Prostate gland (tissue), 2 donors: ENCODE results near the gene SYDE1. TPM values are rescaled to one million over a fixed set of nuclear protein-coding genes. Genes with fewer than 3 reads are reported as not detected.

ENCODE experiments used
- DNase-seq: peaks from one replicate; pipeline ENCODE4 v3.0.0-alpha.2; 2019; ENCODE audit warnings: low spot score
- H3K27ac ChIP-seq, 2 donors: fragments of 200-600 bp; sonication (generic); 2 replicates each; pipeline ENCODE4 v1.5.1; 2017 to 2019
- H3K27me3 ChIP-seq: fragments of 200-600 bp; sonication (generic); replicated peaks from 2 replicates; pipeline ENCODE4 v1.5.1; 2019; ENCODE audit not compliant: insufficient read depth
- H3K36me3 ChIP-seq, 2 donors: fragments of 200-600 bp; sonication (generic); 1 replicate in 1 of 2; 2 replicates in 1 of 2; pipeline versions ENCODE4 v1.5.1 to v1.8.1; 2017 to 2019
- H3K4me1 ChIP-seq: fragments of 200-600 bp; sonication (generic); replicated peaks from 2 replicates; pipeline ENCODE4 v1.5.1; 2019
- H3K4me3 ChIP-seq, 2 donors: fragments of 200-600 bp; sonication (generic); 2 replicates each; pipeline ENCODE4 v1.5.1; 2017 to 2019
- H3K9me3 ChIP-seq: fragments of 200-600 bp; sonication (generic); 2 replicates; pipeline ENCODE4 v1.5.1; 2017
- POLR2A ChIP-seq: fragments of 450-650 bp; IDR thresholded peaks from one replicate; pipeline ENCODE4 v1.6.1; 2016; ENCODE audit warnings: antibody characterized with exemption, mild to moderate bottlenecking
- POLR2AphosphoS5 ChIP-seq: sonication (generic); formaldehyde crosslinking; IDR thresholded peaks from one replicate; pipeline ENCODE4 v1.6.1; 2017; ENCODE audit warnings: antibody characterized with exemption
- WGBS: methylation state at CpG from one replicate; pipeline ENCODE4 v1.1.5; 2018; 5-methylcytosine and 5-hydroxymethylcytosine counted together
- intact Hi-C: fragments of 100-400 bp; cut with DNase I; formaldehyde crosslinking; loops from one replicate; pipeline ENCODE4 v1.14.2; 2022
- total RNA-seq, 2 donors: library from RNA; depleted of rRNA; stranded (reverse); fragments of >200 nt; gene quantifications; one replicate each; pipeline ENCODE4 v1.1.0, GENCODE V29; 2016
- TF ChIP-seq, protein P1 (sequence below), 4 experiments: fragments of 200-600 bp in 2 of 4; fragments of 450-650 bp in 2 of 4; sonication (generic) in 2 of 4; IDR thresholded peaks; 1 replicate in 3 of 4; 2 replicates in 1 of 4; pipeline ENCODE4 v1.5.1; 2016 to 2019; ENCODE audit warnings: antibody characterized with exemption in 4 of 4, mild to moderate bottlenecking in 2 of 4, moderate library complexity in 2 of 4

Gene SYDE1
- total RNA-seq, 2 donors from 2014 or later: 12.2 to 30.4 TPM

DNA sequence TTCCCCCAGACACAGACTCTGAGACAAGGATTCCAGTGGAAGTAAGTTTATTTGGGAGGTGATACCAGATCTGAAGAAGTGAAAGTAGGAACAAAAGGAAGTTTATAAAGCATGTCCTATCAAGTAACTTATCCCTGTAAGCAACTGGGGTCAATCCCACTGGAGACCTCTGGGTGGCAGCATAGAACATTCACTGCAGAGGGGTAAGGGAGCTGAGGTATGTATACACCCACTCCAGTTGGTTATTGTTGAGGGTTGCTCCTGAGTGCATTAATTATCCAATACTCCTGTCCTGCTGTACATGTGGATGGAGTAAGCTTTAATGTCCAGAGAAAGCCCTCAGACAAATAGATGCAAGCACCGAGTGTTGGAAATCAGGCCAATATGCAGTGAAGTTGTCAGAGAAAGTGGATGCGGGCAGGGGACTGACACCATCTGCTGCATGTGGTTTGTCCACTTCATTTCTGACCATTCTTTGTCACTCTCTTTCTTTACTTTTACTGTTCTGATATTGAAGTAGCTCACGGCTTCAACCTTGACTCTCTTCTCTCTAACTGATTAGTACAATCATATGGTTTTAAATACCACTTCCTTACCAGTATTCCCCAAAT lies 46.9 kb downstream of the SYDE1 start:
- 99% methylated on average over 3 of the region's 3 CpGs for WGBS
- no peak for DNase-seq
- Histone ChIP-seq H3K27me3 (no peaks in the 10 kb centered on the region), H3K27ac (no peak overlapping the region), H3K4me1 (no peaks in the 10 kb centered on the region), H3K9me3 (no peaks in the 10 kb centered on the region), H3K36me3 (no peaks in the 10 kb centered on the region), H3K4me3 (no peak overlapping the region)
- TF ChIP-seq POLR2A: no peak
- TF ChIP-seq POLR2AphosphoS5: no peak
- TF ChIP-seq, protein P1, sequence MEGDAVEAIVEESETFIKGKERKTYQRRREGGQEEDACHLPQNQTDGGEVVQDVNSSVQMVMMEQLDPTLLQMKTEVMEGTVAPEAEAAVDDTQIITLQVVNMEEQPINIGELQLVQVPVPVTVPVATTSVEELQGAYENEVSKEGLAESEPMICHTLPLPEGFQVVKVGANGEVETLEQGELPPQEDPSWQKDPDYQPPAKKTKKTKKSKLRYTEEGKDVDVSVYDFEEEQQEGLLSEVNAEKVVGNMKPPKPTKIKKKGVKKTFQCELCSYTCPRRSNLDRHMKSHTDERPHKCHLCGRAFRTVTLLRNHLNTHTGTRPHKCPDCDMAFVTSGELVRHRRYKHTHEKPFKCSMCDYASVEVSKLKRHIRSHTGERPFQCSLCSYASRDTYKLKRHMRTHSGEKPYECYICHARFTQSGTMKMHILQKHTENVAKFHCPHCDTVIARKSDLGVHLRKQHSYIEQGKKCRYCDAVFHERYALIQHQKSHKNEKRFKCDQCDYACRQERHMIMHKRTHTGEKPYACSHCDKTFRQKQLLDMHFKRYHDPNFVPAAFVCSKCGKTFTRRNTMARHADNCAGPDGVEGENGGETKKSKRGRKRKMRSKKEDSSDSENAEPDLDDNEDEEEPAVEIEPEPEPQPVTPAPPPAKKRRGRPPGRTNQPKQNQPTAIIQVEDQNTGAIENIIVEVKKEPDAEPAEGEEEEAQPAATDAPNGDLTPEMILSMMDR (IDR thresholded peaks at IDR 0.05): peak in 2 of 4 experiments; percentile 13 to 34
- intact Hi-C loops: no loop called here

DNA sequence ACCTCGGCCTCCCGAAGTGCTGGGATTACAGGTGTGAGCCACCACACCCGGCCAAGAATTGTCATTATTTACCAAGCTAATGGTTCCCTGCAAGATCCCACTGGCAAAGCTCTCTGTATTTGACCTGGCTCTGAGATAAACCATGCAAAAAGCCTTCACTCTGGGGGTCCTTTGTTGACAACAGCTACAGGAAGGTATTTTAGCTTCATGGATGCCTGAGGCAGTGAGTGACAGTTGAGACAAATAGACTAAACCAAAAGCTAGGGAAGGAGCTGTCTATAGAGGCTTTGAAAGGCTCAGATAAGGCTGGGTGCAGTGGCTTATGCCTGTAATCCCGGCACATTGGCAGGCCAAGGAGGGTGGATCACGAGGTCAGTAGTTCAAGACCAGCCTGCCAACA lies 48.1 kb downstream of the SYDE1 start:
- Histone ChIP-seq H3K4me3 (no peak overlapping the region), H3K27ac (no peak overlapping the region), H3K9me3 (no peaks in the 10 kb centered on the region), H3K4me1 (no peaks in the 10 kb centered on the region), H3K36me3 (no peaks in the 10 kb centered on the region), H3K27me3 (no peaks in the 10 kb centered on the region)
- DNase-seq: no peak
- 92% methylated on average over 5 of the region's 5 CpGs for WGBS
- TF ChIP-seq POLR2AphosphoS5 (no peak), POLR2A (no peak)
- TF ChIP-seq, protein P1 (IDR thresholded peaks at IDR 0.05): no peak
- intact Hi-C loops: no loop called here

- 93% methylated on average over 4 of the region's 4 CpGs for WGBS
- H3K36me3 ChIP-seq: no peaks in the 10 kb centered on the region
- no peak for DNase-seq
- H3K4me3 ChIP-seq: no peak overlapping the region
- TF ChIP-seq POLR2A (no peak), POLR2AphosphoS5 (no peak)
- TF ChIP-seq, protein P1 (IDR thresholded peaks at IDR 0.05): no peak
- intact Hi-C loops: no loop called here
- no peaks in the 10 kb centered on the region for H3K9me3 ChIP-seq
- H3K27me3 ChIP-seq: no peaks in the 10 kb centered on the region
- H3K27ac ChIP-seq: no peak overlapping the region
- H3K4me1 ChIP-seq: no peaks in the 10 kb centered on the region
These were observed 49.2 kb downstream of the SYDE1 start for GRCh38 chr19:15156391-15156790.

- Histone ChIP-seq H3K4me1 (no peaks in the 10 kb centered on the region), H3K4me3 (no peak overlapping the region), H3K27me3 (no peaks in the 10 kb centered on the region), H3K27ac (no peak overlapping the region), H3K36me3 (no peaks in the 10 kb centered on the region), H3K9me3 (no peaks in the 10 kb centered on the region)
- no peak for DNase-seq
- TF ChIP-seq POLR2AphosphoS5 (no peak), POLR2A (no peak)
- TF ChIP-seq, protein P1 (IDR thresholded peaks at IDR 0.05): no peak
- 92% methylated on average over 3 of the region's 3 CpGs for WGBS
- intact Hi-C loops: no loop called here
These were observed 52.0 kb downstream of the SYDE1 start for GRCh38 chr19:15159251-15159650.
